HG03064 (cell line): Measurements from ENCODE around the gene CLEC16A.
A peak's percentile ranks its signal among the peaks of the same experiment; 100 is the strongest.

Experiments used
- ATAC-seq: cut with Tn5 transposase; IDR thresholded peaks from one replicate; pipeline ENCODE4 v1.9.1; 2021; ENCODE audit warnings: low read depth; ENCODE audit not compliant: unreplicated experiment

Gene CLEC16A

GRCh38 chr16:11164482-11165270, 220.3 kb downstream of the CLEC16A start:
- no peak for ATAC-seq

- ATAC-seq = no peak
Measured at GRCh38 chr16:11165349-11165748, 221.0 kb downstream of the CLEC16A start.

- ATAC-seq = no peak
Measured at GRCh38 chr16:11165894-11166665, 221.7 kb downstream of the CLEC16A start.

- no peak for ATAC-seq
Measured at GRCh38 chr16:11167581-11167980, 223.2 kb downstream of the CLEC16A start.

- ATAC-seq = no peak
Measured at GRCh38 chr16:11168386-11169051, 224.2 kb downstream of the CLEC16A start.

- ATAC-seq = no peak
Measured at GRCh38 chr16:11169641-11170040, 225.3 kb downstream of the CLEC16A start.

GRCh38 chr16:11170201-11170600, 225.8 kb downstream of the CLEC16A start:
- no peak for ATAC-seq

- no peak for ATAC-seq
Measured at GRCh38 chr16:11170696-11171447, 226.5 kb downstream of the CLEC16A start.

GRCh38 chr16:11171448-11171709, 227.0 kb downstream of the CLEC16A start:
- ATAC-seq = no peak

GRCh38 chr16:11171757-11172299, 227.5 kb downstream of the CLEC16A start:
- no peak for ATAC-seq

GRCh38 chr16:11173426-11173825, 229.1 kb downstream of the CLEC16A start:
- no peak for ATAC-seq

- no peak for ATAC-seq
Measured at GRCh38 chr16:11174141-11174540, 229.8 kb downstream of the CLEC16A start.

GRCh38 chr16:11175106-11175786, 230.9 kb downstream of the CLEC16A start:
- no peak for ATAC-seq

GRCh38 chr16:11175787-11176341, 231.5 kb downstream of the CLEC16A start:
- peak; percentile 51 for ATAC-seq

GRCh38 chr16:11177578-11178160, 233.3 kb downstream of the CLEC16A start:
- no peak for ATAC-seq

- no peak for ATAC-seq
Measured at GRCh38 chr16:11178424-11178823, 234.1 kb downstream of the CLEC16A start.

GRCh38 chr16:11179574-11179973, 235.2 kb downstream of the CLEC16A start:
- no peak for ATAC-seq

GRCh38 chr16:11180489-11180888, 236.1 kb downstream of the CLEC16A start:
- no peak for ATAC-seq

GRCh38 chr16:11181242-11181898, 237.0 kb downstream of the CLEC16A start:
- no peak for ATAC-seq
